Suprapubic skin (tissue), 4 donors: ENCODE measurements around the gene ELAVL2.

Experiments used
- EP300 ChIP-seq: sonication (generic); formaldehyde crosslinking; IDR thresholded peaks from one replicate; pipeline ENCODE4 v1.6.1; 2017; ENCODE audit warnings: antibody characterized with exemption
- POLR2A ChIP-seq, 2 donors: fragments of 450-650 bp; IDR thresholded peaks; one replicate each; pipeline ENCODE4 v1.6.1; 2017; ENCODE audit warnings: antibody characterized with exemption in 2 of 2, mild to moderate bottlenecking in 2 of 2, moderate library complexity in 2 of 2
- POLR2AphosphoS5 ChIP-seq, 3 donors: sonication (generic); formaldehyde crosslinking; IDR thresholded peaks; one replicate each; pipeline ENCODE4 v1.6.1; 2017; ENCODE audit warnings: antibody characterized with exemption in 3 of 3
- TF ChIP-seq, protein P1 (sequence below), 2 donors: fragments of 200-600 bp in 1 of 2; fragments of 450-650 bp in 1 of 2; sonication (generic) in 1 of 2; IDR thresholded peaks; one replicate each; pipeline ENCODE4 v1.5.1; 2016 to 2019; ENCODE audit warnings: antibody characterized with exemption in 2 of 2, mild to moderate bottlenecking in 1 of 2, moderate library complexity in 1 of 2

DNA sequence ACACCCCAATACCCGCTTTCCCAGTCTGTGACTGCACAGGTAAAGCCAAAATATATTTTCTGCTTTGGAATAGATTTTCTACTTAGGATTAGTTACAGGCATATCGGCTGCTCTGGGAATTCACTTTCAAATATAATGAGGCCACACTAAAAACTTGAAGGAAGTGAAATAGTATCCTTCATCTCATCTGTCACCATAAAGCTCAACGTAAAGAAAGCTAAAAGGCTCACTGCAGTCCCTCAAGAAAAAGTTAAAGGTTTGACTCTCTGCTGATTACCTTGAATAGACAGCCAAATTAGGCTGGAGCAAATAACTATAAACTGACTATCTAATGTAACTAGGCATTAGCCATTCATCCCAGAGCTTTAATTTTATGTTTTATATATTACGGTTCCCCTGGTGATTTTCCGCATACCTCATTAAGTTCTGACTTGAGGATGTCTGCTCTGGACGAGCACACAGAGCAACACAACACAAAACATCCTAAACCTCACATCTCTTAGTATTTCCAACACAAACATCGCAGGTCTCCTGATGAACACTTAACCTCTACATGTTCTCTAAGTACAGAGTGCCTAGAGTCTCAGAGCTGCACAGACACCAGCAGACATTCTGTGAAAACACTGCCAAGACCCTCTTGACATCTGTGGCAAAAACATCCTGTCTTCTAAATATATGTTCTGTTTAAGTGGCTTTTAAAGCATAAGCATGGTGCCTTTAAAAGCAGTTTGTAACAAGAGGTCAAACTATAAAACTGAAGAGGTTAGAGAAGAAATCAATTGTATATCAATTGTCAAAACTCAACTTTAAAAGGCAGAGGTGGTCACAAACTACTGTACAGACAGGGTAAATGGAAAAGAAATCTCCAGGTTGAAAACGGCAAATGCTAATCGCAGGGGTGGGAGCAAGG, 35.4 kb downstream of the ELAVL2 start:
- TF ChIP-seq POLR2A (IDR thresholded peaks at IDR 0.05): no peak
- TF ChIP-seq, protein P1, sequence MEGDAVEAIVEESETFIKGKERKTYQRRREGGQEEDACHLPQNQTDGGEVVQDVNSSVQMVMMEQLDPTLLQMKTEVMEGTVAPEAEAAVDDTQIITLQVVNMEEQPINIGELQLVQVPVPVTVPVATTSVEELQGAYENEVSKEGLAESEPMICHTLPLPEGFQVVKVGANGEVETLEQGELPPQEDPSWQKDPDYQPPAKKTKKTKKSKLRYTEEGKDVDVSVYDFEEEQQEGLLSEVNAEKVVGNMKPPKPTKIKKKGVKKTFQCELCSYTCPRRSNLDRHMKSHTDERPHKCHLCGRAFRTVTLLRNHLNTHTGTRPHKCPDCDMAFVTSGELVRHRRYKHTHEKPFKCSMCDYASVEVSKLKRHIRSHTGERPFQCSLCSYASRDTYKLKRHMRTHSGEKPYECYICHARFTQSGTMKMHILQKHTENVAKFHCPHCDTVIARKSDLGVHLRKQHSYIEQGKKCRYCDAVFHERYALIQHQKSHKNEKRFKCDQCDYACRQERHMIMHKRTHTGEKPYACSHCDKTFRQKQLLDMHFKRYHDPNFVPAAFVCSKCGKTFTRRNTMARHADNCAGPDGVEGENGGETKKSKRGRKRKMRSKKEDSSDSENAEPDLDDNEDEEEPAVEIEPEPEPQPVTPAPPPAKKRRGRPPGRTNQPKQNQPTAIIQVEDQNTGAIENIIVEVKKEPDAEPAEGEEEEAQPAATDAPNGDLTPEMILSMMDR (IDR thresholded peaks at IDR 0.05): no peak
- TF ChIP-seq EP300: no peak
- no peak for TF ChIP-seq POLR2AphosphoS5 (IDR thresholded peaks at IDR 0.05)
